Panc1 (cell line): ENCODE results near the gene DOP1A. TPM values are rescaled to one million over a fixed set of nuclear protein-coding genes. Genes with fewer than 3 reads are reported as not detected.

Experiments
- ATAC-seq: fragments of 200-7000 bp; cut with Tn5 transposase; 2 replicates; pipeline ENCODE4 v1.9.1; 2020; ENCODE audit warnings: mild to moderate bottlenecking, moderate library complexity
- BruUV-seq: library from RNA; stranded (reverse); fragments of 400-500 nt; replicated peaks from 2 replicates; lab custom pipeline; 2021; lab: Mats Ljungman, UMichigan
- CTCF ChIA-PET: fragments of 300-600 bp; sonication (Branson Sonifier 250); formaldehyde crosslinking; loops from one replicate; lab custom pipeline; 2022; ENCODE audit warnings: antibody characterized with exemption; lab: Charles Lee
- POLR2A ChIA-PET: fragments of 300-600 bp; sonication (Branson Sonifier 250); formaldehyde crosslinking; loops from one replicate; lab custom pipeline; 2022; ENCODE audit warnings: antibody characterized with exemption; lab: Charles Lee
- DNase-seq: peaks from one replicate; pipeline ENCODE4 v3.0.0-alpha.2; 2010; ENCODE audit warnings: low read depth, low spot score
- H3K27ac ChIP-seq: 2 replicates; pipeline ENCODE4 v1.5.1; 2011; ENCODE audit warnings: mild to moderate bottlenecking, low read length, inconsistent platforms
- H3K27me3 ChIP-seq: fragments of 200-500 bp; sonication (Bioruptor generic); 2 replicates; pipeline ENCODE4 v1.6.0; 2014; ENCODE audit warnings: low read length, inconsistent platforms; ENCODE audit not compliant: control insufficient read depth, insufficient read depth
- H3K36me3 ChIP-seq: fragments of 200-500 bp; sonication (Bioruptor generic); 2 replicates; pipeline ENCODE4 v1.5.1; 2014; ENCODE audit warnings: inconsistent platforms, mild to moderate bottlenecking, low read length, moderate library complexity; ENCODE audit not compliant: control insufficient read depth, insufficient read depth
- H3K4me1 ChIP-seq: 2 replicates; pipeline ENCODE4 v1.5.1; 2011; ENCODE audit warnings: inconsistent platforms, mild to moderate bottlenecking, low read length, moderate library complexity; ENCODE audit not compliant: control insufficient read depth, insufficient read depth
- H3K4me3 ChIP-seq, 2 experiments: 2 replicates each; pipeline ENCODE4 v1.5.1; 2011 to 2012; ENCODE audit warnings: low read depth in 2 of 2, low read length in 2 of 2, mild to moderate bottlenecking in 2 of 2, inconsistent platforms in 1 of 2, moderate library complexity in 1 of 2
- H3K9me3 ChIP-seq: fragments of 200-500 bp; sonication (Bioruptor generic); 2 replicates; pipeline ENCODE4 v1.5.1; 2014; ENCODE audit warnings: low read depth, mild to moderate bottlenecking, inconsistent platforms, low read length, moderate library complexity; ENCODE audit not compliant: control insufficient read depth, insufficient read depth
- CTCF ChIP-seq: fragments of 450-650 bp; IDR thresholded peaks from 2 replicates; pipeline ENCODE4 v1.5.1; 2017; ENCODE audit warnings: mild to moderate bottlenecking
- POLR2AphosphoS5 ChIP-seq: IDR thresholded peaks from 2 replicates; pipeline ENCODE4 v1.6.1; 2012; ENCODE audit warnings: mild to moderate bottlenecking, low read depth, low read length, moderate library complexity
- REST ChIP-seq, 2 experiments: IDR thresholded peaks; 2 replicates each; pipeline ENCODE4 v1.6.1; 2011 to 2012; ENCODE audit warnings: low read depth in 2 of 2, control low read depth in 1 of 2, low read length in 1 of 2, mild to moderate bottlenecking in 1 of 2, moderate library complexity in 1 of 2; ENCODE audit not compliant: insufficient read depth in 1 of 2
- SIN3A ChIP-seq: IDR thresholded peaks from 2 replicates; pipeline ENCODE4 v1.6.1; 2012; ENCODE audit warnings: low read depth, mild to moderate bottlenecking, low read length, moderate library complexity, borderline replicate concordance; ENCODE audit not compliant: insufficient read depth
- TCF7L2 ChIP-seq: IDR thresholded peaks from 2 replicates; pipeline ENCODE4 v1.6.1; 2011; ENCODE audit warnings: mild to moderate bottlenecking, low read depth, low read length, inconsistent platforms
- in situ Hi-C: cut with HindIII; loops from 2 replicates; pipeline ENCODE4 v1.10.0; 2016; ENCODE audit warnings: low sequenced_read_pairs, low pct_unique_long_range_greater_than_20kb
- intact Hi-C: fragments of 100-400 bp; cut with micrococcal nuclease; formaldehyde crosslinking; loops from one replicate; pipeline ENCODE4 v1.10.0; 2022; ENCODE audit not compliant: unreplicated experiment
- total RNA-seq: library from RNA; stranded (reverse); gene quantifications from one replicate; pipeline ENCODE4 v1.2.1, GENCODE V29; 2021; ENCODE audit not compliant: unreplicated experiment

The DOP1A gene
- total RNA-seq, 1 experiment from 2014 or later: 13.4 TPM

GRCh38 chr6:83193747-83194566 lies 126.5 kb downstream of the DOP1A start:
- H3K27ac ChIP-seq: peak overlapping the region; percentile 81
- DNase-seq: no peak
- in situ Hi-C loops: no loop called here
- H3K36me3 ChIP-seq: peaks cover 9% of the 10 kb centered on the region
- POLR2A ChIA-PET: interaction anchor here (0.5 to 0.6 kb wide), 2 partner anchors 10 to 931 kb away, joined by 3 to 6 read pairs; no protein-coding TSS in a partner anchor
- TF ChIP-seq SIN3A (no peak), CTCF (no peak), POLR2AphosphoS5 (no peak)
- CTCF ChIA-PET: interaction anchor here (0.6 kb wide), 1 partner anchor 14 kb away, joined by 5 read pairs; no protein-coding TSS in a partner anchor
- no peaks in the 10 kb centered on the region for H3K9me3 ChIP-seq
- H3K27me3 ChIP-seq: no peaks in the 10 kb centered on the region
- no TSS peak for BruUV-seq
- H3K4me1 ChIP-seq: peaks cover 9% of the 10 kb centered on the region; the same call in 1 of the 2 replicates
- intact Hi-C loops: no loop called here
- peak; percentile 72 for ATAC-seq
- H3K4me3 ChIP-seq: peak overlapping the region; percentile 69 to 94

DNA sequence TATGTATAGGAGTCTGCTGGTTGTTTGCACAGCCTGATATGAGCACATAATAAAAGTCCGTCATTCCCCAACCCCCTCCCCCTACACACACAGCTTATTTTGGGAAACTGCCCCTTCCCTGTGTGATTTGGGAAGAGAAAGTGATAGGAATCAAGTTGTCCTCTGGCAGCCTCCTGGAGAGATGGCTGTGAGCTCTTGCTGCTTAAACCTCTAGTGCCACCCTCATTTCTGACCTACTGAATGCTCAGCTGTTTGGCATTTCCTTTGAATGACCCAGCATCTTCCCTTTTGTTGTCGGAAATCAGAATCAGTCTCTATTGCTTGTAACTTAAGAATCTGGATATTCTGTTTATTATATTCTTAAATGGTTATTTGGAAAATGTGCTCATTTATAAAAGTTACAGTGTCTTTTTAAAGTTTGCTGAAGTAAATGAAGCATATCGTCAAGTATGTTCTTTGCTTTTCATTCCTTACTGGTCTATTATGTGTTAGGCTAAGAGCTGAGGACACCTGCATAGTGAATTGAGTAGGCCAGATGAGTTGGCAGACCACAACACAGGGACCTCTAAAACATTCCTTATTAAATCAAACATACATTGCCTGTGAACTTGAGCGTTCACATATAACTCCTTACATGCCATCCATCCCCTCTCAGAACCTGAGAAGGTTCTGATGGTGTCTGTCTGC lies 131.2 kb downstream of the DOP1A start:
- peaks cover 9% of the 10 kb centered on the region; the same call in 1 of the 2 replicates for H3K4me1 ChIP-seq
- ChIA-PET POLR2A (interaction anchor here (0.7 kb wide), 2 partner anchors 241 to 298 kb away, joined by 3 to 8 read pairs; no protein-coding TSS in a partner anchor), CTCF (no interaction called here)
- ATAC-seq: no peak
- no peak for DNase-seq
- no peaks in the 10 kb centered on the region for H3K27me3 ChIP-seq
- no peak overlapping the region for H3K27ac ChIP-seq
- in situ Hi-C loops (no loop called here), intact Hi-C loops (loop anchor here (5.0 kb wide), 1 partner anchor 131 kb away; the partner anchor contains the start of genes DOP1A and UBE3D)
- no peak for TF ChIP-seq SIN3A
- no peak for TF ChIP-seq POLR2AphosphoS5
- no peak for TF ChIP-seq CTCF
- TF ChIP-seq REST (IDR thresholded peaks at IDR 0.05; ENCODE audit: insufficient read depth in 1 of 2, low read depth in 2 of 2, low read length in 1 of 2): no peak
- TF ChIP-seq TCF7L2: no peak
- no peaks in the 10 kb centered on the region for H3K36me3 ChIP-seq
- BruUV-seq: no TSS peak
- H3K4me3 ChIP-seq: no peak overlapping the region
- H3K9me3 ChIP-seq: no peaks in the 10 kb centered on the region
